ENCODE data around the gene HDAC9.
"Not testable (repeated sequence)": the region's sequence is repeated elsewhere in the genome, so short reads cannot be mapped to it uniquely, and the experiment has no call there.

HDAC9 gene

GRCh38 chr7:18993933-18994668 is 498.6 kb downstream of the HDAC9 start:
- no peak for DNase-seq

GRCh38 chr7:18995270-18995671 is 499.7 kb downstream of the HDAC9 start:
- DNase-seq = no peak

GRCh38 chr7:18995811-18996426 is 500.4 kb downstream of the HDAC9 start:
- DNase-seq = no peak

GRCh38 chr7:18996583-18996982 is 501.0 kb downstream of the HDAC9 start:
- no peak for DNase-seq

- DNase-seq = no peak
Observed at GRCh38 chr7:18997477-18998150, 502.1 kb downstream of the HDAC9 start.

GRCh38 chr7:19000410-19000809 is 504.9 kb downstream of the HDAC9 start:
- DNase-seq = no peak

GRCh38 chr7:19001854-19002253 is 506.3 kb downstream of the HDAC9 start:
- no peak for DNase-seq

- no peak for DNase-seq
Observed at GRCh38 chr7:19009241-19009935, 513.8 kb downstream of the HDAC9 start.

- DNase-seq = no peak
Observed at GRCh38 chr7:19009936-19010280, 514.4 kb downstream of the HDAC9 start.

- DNase-seq = no peak
Observed at GRCh38 chr7:19011212-19011611, 515.7 kb downstream of the HDAC9 start.

GRCh38 chr7:19015098-19015497 is 519.5 kb downstream of the HDAC9 start:
- no peak for DNase-seq

- no peak for DNase-seq
Observed at GRCh38 chr7:19016140-19016539, 520.6 kb downstream of the HDAC9 start.

GRCh38 chr7:19017374-19017773 is 521.8 kb downstream of the HDAC9 start:
- DNase-seq = no peak

GRCh38 chr7:19020062-19020461 is 524.5 kb downstream of the HDAC9 start:
- no peak for DNase-seq

GRCh38 chr7:19020711-19021110 is 525.2 kb downstream of the HDAC9 start:
- no peak for DNase-seq

- no peak for DNase-seq
Observed at GRCh38 chr7:19023477-19023876, 527.9 kb downstream of the HDAC9 start.

- no peak for DNase-seq
Observed at GRCh38 chr7:19024261-19024660, 528.7 kb downstream of the HDAC9 start.

GRCh38 chr7:19026888-19027287 is 531.3 kb downstream of the HDAC9 start:
- DNase-seq = no peak

GRCh38 chr7:19030281-19030680 is 534.7 kb downstream of the HDAC9 start:
- DNase-seq = no peak

- not testable (repeated sequence) for DNase-seq
Observed at GRCh38 chr7:19032942-19033341, 537.4 kb downstream of the HDAC9 start.

- DNase-seq = no peak
Observed at GRCh38 chr7:19051767-19052375, 556.3 kb downstream of the HDAC9 start.
